Vagina (tissue), 2 donors: ENCODE results near the gene PPAN. TPM values are rescaled to one million over a fixed set of nuclear protein-coding genes. Genes with fewer than 3 reads are reported as not detected.

ENCODE experiments used
- DNase-seq, 2 donors: peaks; one replicate each; pipeline ENCODE4 v3.0.0-alpha.2; 2017; ENCODE audit errors: extremely low spot score in 2 of 2
- H3K27ac ChIP-seq: fragments of 200-600 bp; sonication (generic); one replicate; pipeline ENCODE4 v1.5.1; 2019
- H3K27me3 ChIP-seq: fragments of 200-600 bp; sonication (generic); one replicate; pipeline ENCODE4 v1.5.1; 2019
- H3K36me3 ChIP-seq, 2 donors: fragments of 200-600 bp; sonication (generic); one replicate each; pipeline ENCODE4 v1.5.1; 2017 to 2019
- H3K4me1 ChIP-seq: fragments of 200-600 bp; sonication (generic); one replicate; pipeline ENCODE4 v1.5.1; 2019
- H3K4me3 ChIP-seq, 2 donors: fragments of 200-600 bp; sonication (generic); 1 replicate in 1 of 2; 2 replicates in 1 of 2; pipeline ENCODE4 v1.5.1; 2016 to 2019
- H3K9me3 ChIP-seq: fragments of 200-600 bp; sonication (generic); one replicate; pipeline ENCODE4 v1.5.1; 2019
- POLR2A ChIP-seq, 2 donors: fragments of 450-650 bp; IDR thresholded peaks; one replicate each; pipeline ENCODE4 v1.6.1; 2017; ENCODE audit warnings: antibody characterized with exemption in 2 of 2, mild to moderate bottlenecking in 2 of 2, moderate library complexity in 2 of 2
- POLR2AphosphoS5 ChIP-seq, 2 donors: sonication (generic); formaldehyde crosslinking; IDR thresholded peaks; one replicate each; pipeline ENCODE4 v1.9.0; 2017; ENCODE audit warnings: antibody characterized with exemption in 2 of 2, mild to moderate bottlenecking in 2 of 2, low read depth in 1 of 2; ENCODE audit not compliant: insufficient read depth in 1 of 2
- intact Hi-C: fragments of 100-400 bp; cut with DNase I; formaldehyde crosslinking; loops from one replicate; pipeline ENCODE4 v1.15.1; 2023
- total RNA-seq: library from RNA; depleted of rRNA; stranded (reverse); fragments of >200 nt; gene quantifications from one replicate; pipeline ENCODE4 v1.2.3, GENCODE V29; 2016
- TF ChIP-seq, protein P1 (sequence below), 3 experiments: fragments of 450-650 bp in 2 of 3; fragments of 200-600 bp in 1 of 3; sonication (generic) in 1 of 3; IDR thresholded peaks; one replicate each; pipeline ENCODE4 v1.5.1; 2017 to 2019; ENCODE audit warnings: antibody characterized with exemption in 3 of 3, mild to moderate bottlenecking in 2 of 3, moderate library complexity in 2 of 3

Gene PPAN
- total RNA-seq, 1 donor from 2014 or later = 55.2 TPM

DNA sequence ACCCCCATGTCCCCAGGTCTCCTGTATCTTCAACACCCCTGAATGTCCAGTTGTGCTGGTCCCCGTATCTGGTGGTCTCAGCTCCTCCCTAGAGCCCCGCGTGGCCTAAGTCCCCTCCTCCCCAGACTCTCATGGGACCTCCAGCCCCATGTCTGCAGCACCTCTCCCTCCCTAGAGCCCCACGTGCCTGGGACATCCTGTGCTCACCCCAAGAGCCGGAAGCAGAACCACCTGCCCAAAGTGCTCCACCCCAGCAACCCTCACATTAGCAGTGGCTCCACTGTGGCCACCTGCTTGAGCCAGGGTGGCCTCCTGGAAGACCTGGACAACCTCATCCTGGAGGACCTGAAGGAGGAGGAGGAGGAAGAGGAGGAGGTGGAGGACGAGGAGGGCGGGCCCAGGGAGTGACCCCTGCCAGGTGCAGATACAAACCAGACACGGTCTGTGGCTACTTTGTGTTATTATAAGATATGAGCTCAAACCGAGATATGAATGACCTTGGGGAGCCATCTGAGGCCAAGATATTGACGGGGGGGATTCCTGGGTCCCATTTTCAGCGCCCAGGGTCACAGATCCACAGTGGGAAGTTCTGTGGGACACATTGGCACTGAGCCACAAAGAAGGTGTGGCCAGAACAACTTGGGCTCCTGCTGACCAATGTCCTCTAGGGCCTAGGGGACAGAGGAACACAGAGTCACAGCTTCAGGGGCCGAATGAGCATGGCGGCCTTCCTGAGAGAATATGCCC is 14.1 kb upstream of the PPAN start:
- TF ChIP-seq, protein P1, sequence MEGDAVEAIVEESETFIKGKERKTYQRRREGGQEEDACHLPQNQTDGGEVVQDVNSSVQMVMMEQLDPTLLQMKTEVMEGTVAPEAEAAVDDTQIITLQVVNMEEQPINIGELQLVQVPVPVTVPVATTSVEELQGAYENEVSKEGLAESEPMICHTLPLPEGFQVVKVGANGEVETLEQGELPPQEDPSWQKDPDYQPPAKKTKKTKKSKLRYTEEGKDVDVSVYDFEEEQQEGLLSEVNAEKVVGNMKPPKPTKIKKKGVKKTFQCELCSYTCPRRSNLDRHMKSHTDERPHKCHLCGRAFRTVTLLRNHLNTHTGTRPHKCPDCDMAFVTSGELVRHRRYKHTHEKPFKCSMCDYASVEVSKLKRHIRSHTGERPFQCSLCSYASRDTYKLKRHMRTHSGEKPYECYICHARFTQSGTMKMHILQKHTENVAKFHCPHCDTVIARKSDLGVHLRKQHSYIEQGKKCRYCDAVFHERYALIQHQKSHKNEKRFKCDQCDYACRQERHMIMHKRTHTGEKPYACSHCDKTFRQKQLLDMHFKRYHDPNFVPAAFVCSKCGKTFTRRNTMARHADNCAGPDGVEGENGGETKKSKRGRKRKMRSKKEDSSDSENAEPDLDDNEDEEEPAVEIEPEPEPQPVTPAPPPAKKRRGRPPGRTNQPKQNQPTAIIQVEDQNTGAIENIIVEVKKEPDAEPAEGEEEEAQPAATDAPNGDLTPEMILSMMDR (IDR thresholded peaks at IDR 0.05) = no peak
- TF ChIP-seq POLR2AphosphoS5 (IDR thresholded peaks at IDR 0.05; ENCODE audit: insufficient read depth in 1 of 2, low read depth in 1 of 2) = no peak
- TF ChIP-seq POLR2A (IDR thresholded peaks at IDR 0.05) = no peak
- no peaks in the 10 kb centered on the region for H3K27me3 ChIP-seq
- no peak overlapping the region for H3K4me3 ChIP-seq
- no peaks in the 10 kb centered on the region for H3K9me3 ChIP-seq
- no peak overlapping the region for H3K27ac ChIP-seq
- intact Hi-C loops = no loop called here
- H3K36me3 ChIP-seq = peaks cover 0 to 14% of the 10 kb centered on the region in 2 donors
- H3K4me1 ChIP-seq = peaks cover 11% of the 10 kb centered on the region
- no peak for DNase-seq

DNA sequence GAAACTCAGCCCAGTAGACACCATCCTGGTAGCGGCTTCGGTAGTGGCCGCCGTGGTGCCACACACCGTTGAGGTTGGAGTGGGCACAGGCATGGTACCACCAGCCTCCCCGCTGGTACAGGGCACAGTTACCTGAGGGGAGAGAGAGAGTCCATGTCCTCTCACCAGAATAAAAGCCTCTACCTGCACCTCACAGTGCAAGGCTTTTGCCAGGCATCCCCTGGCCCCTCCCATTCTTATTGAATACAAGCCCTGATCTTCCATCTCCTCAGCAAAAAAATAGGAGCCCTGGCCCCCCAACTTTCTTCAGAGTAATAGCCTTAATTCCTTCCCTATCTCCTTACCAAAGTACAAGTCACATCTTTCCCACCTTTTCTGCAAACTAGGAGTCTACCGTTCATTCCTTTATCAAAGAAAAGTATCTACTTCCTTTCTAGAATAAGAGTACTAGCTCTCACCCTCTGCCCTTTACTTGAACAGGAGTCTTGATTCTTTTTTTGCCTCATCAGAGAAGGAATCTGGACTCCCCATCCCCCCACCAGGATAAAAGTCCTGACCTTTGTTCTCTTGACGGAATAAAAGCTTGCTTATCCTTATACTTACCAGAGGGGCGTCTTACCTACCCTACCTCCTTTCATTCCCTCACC is 13.4 kb upstream of the PPAN start:
- Histone ChIP-seq H3K36me3 (peaks cover 0 to 14% of the 10 kb centered on the region in 2 donors), H3K4me3 (no peak overlapping the region), H3K27ac (no peak overlapping the region), H3K4me1 (peaks cover 8% of the 10 kb centered on the region), H3K9me3 (no peaks in the 10 kb centered on the region), H3K27me3 (no peaks in the 10 kb centered on the region)
- DNase-seq = no peak
- intact Hi-C loops = no loop called here
- TF ChIP-seq POLR2A (IDR thresholded peaks at IDR 0.05) = no peak
- TF ChIP-seq, protein P1 (IDR thresholded peaks at IDR 0.05) = no peak
- no peak for TF ChIP-seq POLR2AphosphoS5 (IDR thresholded peaks at IDR 0.05; ENCODE audit: insufficient read depth in 1 of 2, low read depth in 1 of 2)

DNA sequence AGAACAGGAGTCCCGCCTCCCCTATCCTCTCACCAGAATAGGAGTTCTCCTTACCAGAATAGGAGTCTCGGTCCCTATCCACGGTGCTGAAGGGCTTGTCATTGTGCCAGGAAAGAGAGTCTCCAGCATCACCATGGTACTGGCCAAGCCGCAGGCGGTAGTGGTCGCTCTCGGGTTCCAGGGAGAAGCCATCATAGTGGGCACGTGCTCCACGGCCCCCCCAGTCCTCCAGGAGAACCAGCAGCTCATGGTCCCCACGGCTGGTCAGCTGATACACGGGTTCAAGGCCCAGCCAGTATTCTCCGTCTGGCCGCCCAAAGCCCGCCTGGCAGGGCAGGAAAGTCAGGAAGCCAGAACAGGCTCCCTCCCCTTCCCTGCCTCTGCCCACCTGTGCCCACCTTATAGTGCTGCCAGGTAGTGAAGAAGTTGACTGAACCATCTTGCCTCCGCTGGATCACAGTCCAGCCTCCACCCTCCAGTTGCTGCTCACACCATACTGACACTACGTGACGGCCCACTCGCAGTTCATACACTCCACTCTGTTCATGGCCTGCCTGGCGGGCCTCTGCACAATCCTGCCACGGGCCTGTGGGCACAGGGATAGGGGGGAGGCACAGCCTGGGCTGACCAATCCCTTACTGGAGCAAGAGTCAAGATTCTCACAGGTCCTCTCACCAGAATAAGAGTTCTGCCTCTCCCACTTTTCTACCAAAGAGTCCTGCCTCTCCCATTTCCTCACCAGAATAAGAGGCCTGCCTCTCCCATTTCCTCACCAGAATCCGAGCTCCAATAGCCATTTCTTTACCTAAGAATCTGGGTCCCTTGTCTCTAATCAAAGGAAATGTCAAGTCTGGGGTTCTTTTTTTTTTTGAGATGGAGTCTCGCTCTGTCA is 12.6 kb upstream of the PPAN start:
- Histone ChIP-seq H3K4me1 (peaks cover 8% of the 10 kb centered on the region), H3K9me3 (no peaks in the 10 kb centered on the region), H3K36me3 (peaks cover 0 to 14% of the 10 kb centered on the region in 2 donors), H3K27ac (no peak overlapping the region), H3K27me3 (no peaks in the 10 kb centered on the region), H3K4me3 (no peak overlapping the region)
- TF ChIP-seq POLR2A (IDR thresholded peaks at IDR 0.05) = no peak
- peak in 1 of 2 donors; percentile 26 for TF ChIP-seq POLR2AphosphoS5 (IDR thresholded peaks at IDR 0.05; ENCODE audit: insufficient read depth in 1 of 2, low read depth in 1 of 2)
- TF ChIP-seq, protein P1 (IDR thresholded peaks at IDR 0.05) = no peak
- DNase-seq = no peak
- intact Hi-C loops = no loop called here

DNA sequence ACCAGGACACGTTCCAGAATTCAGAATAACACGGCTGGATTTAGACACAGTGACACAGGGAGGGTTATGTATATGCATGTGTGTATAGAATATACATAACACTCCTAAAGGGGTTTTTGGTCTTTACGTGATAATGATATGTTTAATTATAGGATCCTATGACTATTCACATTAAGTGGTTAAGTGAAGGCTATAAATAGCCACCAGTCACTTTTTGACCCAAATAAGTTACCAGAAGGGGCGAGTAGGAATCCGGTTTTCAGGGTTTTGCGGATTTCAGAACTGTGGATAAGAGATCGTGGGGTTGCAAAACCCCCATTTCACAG is 10.6 kb upstream of the PPAN start:
- H3K4me1 ChIP-seq = peaks cover 8% of the 10 kb centered on the region
- H3K27ac ChIP-seq = peak overlapping the region; percentile 66
- peak overlapping the region; percentile 18 to 72 for H3K4me3 ChIP-seq
- peaks cover 0 to 9% of the 10 kb centered on the region in 2 donors for H3K36me3 ChIP-seq
- DNase-seq = no peak
- TF ChIP-seq POLR2A (IDR thresholded peaks at IDR 0.05) = no peak
- TF ChIP-seq, protein P1 (IDR thresholded peaks at IDR 0.05) = no peak
- TF ChIP-seq POLR2AphosphoS5 (IDR thresholded peaks at IDR 0.05; ENCODE audit: insufficient read depth in 1 of 2, low read depth in 1 of 2) = no peak
- H3K27me3 ChIP-seq = no peaks in the 10 kb centered on the region
- no peaks in the 10 kb centered on the region for H3K9me3 ChIP-seq
- intact Hi-C loops = no loop called here
